ENCODE results near the gene ALPL.

Gene ALPL

GRCh38 chr1:21604208-21604957, 95.2 kb downstream of the ALPL start:
- DNase-seq: no peak

GRCh38 chr1:21605012-21605715, 95.9 kb downstream of the ALPL start:
- no peak for DNase-seq

DNA sequence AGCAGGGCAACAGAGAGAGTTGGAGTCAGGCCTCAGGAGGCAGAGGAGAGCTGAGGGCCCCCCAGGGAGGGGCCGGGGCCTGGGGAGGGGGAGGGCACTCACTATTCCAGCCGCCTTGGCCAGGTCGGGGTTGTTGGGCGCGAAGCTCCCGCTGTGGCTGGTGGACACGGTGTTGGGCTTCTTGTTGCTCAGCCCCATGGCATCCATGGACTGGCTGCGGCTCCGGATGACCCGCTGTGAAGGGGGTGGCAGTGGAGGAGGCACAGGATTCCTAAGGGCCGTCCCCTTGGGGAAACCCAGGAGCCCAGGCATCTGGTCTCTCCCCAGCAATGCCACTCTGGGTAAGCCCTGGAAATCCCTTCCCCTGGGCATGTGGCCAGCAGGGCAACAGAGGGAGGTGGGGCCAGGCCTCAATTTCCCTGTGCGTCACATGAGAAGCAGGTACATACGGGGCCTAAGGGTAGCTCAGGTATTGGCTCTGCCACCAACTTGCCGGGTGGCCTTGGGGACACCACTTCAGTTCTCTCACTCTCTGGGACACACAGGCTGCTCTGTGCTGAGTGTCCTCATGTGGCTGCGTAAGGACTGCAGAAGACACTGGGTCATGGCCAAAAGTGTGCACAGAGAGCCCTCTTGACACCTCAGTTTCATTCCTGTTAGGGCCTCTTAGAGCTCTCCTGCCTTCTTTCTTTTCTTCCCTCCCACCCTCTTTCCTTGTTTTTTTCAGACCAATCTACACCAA, 96.9 kb downstream of the ALPL start:
- DNase-seq: no peak

GRCh38 chr1:21607549-21608529, 98.6 kb downstream of the ALPL start:
- peak; percentile 74 for DNase-seq

DNA sequence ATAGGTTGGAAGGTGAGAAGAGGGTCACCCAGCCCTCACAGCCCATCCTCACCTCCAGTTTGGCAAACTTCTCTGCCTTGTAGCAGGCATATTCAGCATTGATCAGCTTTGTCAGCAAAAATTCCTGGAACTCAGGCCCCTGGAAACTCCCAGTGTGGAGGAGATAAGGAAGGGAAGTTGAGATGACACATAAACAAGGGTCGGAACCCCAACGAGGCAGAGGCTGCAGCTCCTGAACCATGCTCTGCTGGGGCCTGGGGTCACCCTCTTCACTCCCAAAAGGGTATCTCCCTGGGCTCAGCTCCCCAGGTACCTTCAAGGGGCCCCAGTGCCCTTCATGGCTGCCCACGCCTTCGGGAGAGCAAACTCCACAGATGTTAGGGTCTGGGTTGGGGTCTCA, 99.6 kb downstream of the ALPL start:
- no peak for DNase-seq

- DNase-seq: no peak
Observed at GRCh38 chr1:21610027-21610426, 100.8 kb downstream of the ALPL start.

- DNase-seq: no peak
Observed at GRCh38 chr1:21610989-21611785, 102.0 kb downstream of the ALPL start.

GRCh38 chr1:21612057-21612456, 102.8 kb downstream of the ALPL start:
- DNase-seq: no peak

GRCh38 chr1:21613072-21613867, 104.0 kb downstream of the ALPL start:
- no peak for DNase-seq

DNA sequence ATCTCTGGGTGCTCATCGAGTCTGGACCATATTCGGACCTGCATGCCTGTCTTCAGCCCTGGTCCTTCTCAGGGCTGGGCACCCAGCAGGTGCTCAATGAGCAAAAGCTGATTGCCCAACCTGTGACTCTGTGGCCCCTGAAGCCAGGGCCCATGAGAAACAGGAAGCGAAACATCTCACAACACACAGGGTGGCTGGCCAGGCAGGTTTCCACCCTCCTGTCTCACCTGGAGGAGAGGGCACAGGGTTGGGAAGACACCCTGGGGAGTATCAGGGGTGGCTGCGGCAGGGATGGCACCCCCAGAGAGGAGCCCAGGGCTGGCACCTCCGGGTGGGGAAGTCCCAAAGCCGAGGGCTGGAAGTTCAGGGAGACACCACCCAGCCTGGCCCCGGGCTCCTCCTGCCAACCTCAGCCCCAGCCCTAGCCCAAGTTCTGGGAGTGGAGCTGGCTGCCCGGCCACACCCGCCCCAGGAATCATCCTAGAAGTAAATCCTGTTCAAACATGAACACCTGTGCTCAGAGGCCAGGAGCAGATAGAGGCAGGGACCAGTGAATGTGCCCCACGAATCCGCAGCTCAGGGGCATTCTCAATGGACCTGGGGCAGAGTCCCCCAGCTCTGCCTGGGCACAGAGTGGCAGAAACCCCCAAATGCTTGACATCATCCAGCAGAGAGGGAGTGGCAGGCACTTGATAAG, 105.3 kb downstream of the ALPL start:
- DNase-seq: no peak

DNA sequence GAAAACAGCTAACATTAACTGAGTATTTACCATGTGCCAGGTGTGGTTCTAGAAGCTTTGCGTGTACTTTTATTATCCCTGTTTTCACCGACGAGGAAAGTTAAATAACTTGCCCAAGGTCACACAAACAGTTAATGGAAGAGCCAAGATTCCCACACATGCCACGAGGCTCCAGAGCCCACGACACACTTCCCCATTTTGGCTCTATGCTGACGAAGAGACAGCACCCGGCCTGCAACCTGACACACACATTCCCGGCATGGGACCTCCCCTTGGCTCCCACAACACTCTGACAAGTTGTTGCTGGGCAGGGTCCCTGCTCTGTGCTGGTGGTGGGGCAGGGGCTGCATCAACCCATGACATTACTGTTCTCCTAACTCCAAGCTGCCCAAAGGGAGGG, 107.1 kb downstream of the ALPL start:
- no peak for DNase-seq

DNA sequence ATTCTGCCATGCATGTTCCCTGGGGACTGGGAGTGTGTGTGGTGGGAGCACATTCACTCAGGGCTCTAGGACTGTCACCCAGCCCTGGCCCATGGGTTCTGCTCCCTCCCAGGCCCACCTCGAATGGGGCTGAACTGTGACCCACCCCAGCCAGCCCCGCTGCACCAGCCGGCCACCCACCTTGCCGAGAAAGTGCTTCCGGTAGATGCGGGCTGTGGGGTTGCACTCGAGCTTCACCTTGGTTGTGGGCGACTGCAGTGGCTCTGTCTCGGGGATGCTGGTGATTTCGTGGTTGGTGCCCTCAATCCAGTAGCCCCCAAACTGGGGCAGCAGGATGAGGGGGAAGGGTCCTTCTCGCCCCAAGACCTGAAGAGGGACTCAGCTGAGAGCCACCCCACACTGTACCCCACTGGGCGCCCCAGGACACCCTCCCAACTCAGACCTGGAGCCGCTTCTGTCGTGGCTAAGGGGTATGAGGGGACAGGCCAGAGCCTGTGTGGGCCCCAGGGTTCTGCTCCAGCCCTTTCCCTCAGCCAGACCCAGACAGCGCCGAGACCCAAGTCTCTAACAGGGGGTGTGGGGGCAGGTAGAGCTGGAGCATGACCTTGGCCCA, 108.0 kb downstream of the ALPL start:
- no peak for DNase-seq

GRCh38 chr1:21618059-21618458, 108.8 kb downstream of the ALPL start:
- no peak for DNase-seq

GRCh38 chr1:21618561-21619374, 109.5 kb downstream of the ALPL start:
- no peak for DNase-seq

- DNase-seq: no peak
Observed at GRCh38 chr1:21619375-21619947, 110.2 kb downstream of the ALPL start.

- DNase-seq: no peak
Observed at GRCh38 chr1:21620011-21620410, 110.8 kb downstream of the ALPL start.

- no peak for DNase-seq
Observed at GRCh38 chr1:21620496-21620895, 111.3 kb downstream of the ALPL start.

GRCh38 chr1:21621051-21621450, 111.8 kb downstream of the ALPL start:
- DNase-seq: no peak
